RWPE2 (cell line): ENCODE results near the gene TP53TG5.
A peak's percentile ranks its signal among the peaks of the same experiment; 100 is the strongest.

Experiments
- ATAC-seq: fragments of 200-7000 bp; cut with Tn5 transposase; 3 replicates; pipeline ENCODE4 v1.9.1; 2021; ENCODE audit warnings: low read depth
- DNase-seq: peaks from one replicate; pipeline ENCODE4 v3.0.0-alpha.2; 2020; ENCODE audit warnings: low spot score
- H3K27ac ChIP-seq: fragments of 450-650 bp; 2 replicates; pipeline ENCODE4 v1.5.1; 2017; ENCODE audit warnings: mild to moderate bottlenecking; ENCODE audit not compliant: poor library complexity, severe bottlenecking
- H3K27me3 ChIP-seq: fragments of 250-450 bp; sonication (Bioruptor Pico); 2 replicates; pipeline ENCODE4 v1.5.1; 2021; ENCODE audit warnings: mild to moderate bottlenecking, moderate library complexity; ENCODE audit not compliant: insufficient read depth, poor library complexity, severe bottlenecking
- H3K36me3 ChIP-seq: fragments of 250-450 bp; sonication (Bioruptor Pico); 2 replicates; pipeline ENCODE4 v1.5.1; 2020; ENCODE audit warnings: low read depth, mild to moderate bottlenecking, moderate library complexity
- H3K4me1 ChIP-seq: fragments of 250-450 bp; sonication (Bioruptor Pico); 2 replicates; pipeline ENCODE4 v1.5.1; 2021; ENCODE audit warnings: mild to moderate bottlenecking, moderate library complexity; ENCODE audit not compliant: insufficient read depth, poor library complexity, severe bottlenecking
- H3K4me3 ChIP-seq: fragments of 250-450 bp; sonication (Bioruptor Pico); 2 replicates; pipeline ENCODE4 v1.5.1; 2021; ENCODE audit warnings: mild to moderate bottlenecking, moderate library complexity; ENCODE audit not compliant: severe bottlenecking
- H3K9me3 ChIP-seq: fragments of 250-450 bp; sonication (Bioruptor Pico); 2 replicates; pipeline ENCODE4 v1.5.1; 2021; ENCODE audit warnings: mild to moderate bottlenecking, moderate library complexity; ENCODE audit not compliant: severe bottlenecking
- CTCF ChIP-seq: fragments of 450-650 bp; IDR thresholded peaks from one replicate; pipeline ENCODE4 v1.5.1; 2017; ENCODE audit warnings: mild to moderate bottlenecking, moderate library complexity; ENCODE audit not compliant: poor library complexity, severe bottlenecking

Gene TP53TG5

GRCh38 chr20:45359406-45360148 lies 18.5 kb downstream of the TP53TG5 start:
- peak; percentile 53 for ATAC-seq
- Histone ChIP-seq H3K36me3 (no peaks in the 10 kb centered on the region), H3K4me3 (no peak overlapping the region), H3K27ac (peak overlapping the region; percentile 91), H3K9me3 (no peaks in the 10 kb centered on the region), H3K4me1 (peaks cover 72% of the 10 kb centered on the region), H3K27me3 (no peaks in the 10 kb centered on the region)
- no peak for TF ChIP-seq CTCF
- peak; percentile 98 for DNase-seq

GRCh38 chr20:45359069-45359405 lies 19.1 kb downstream of the TP53TG5 start:
- H3K27ac ChIP-seq, result peak overlapping the region; percentile 91
- no peaks in the 10 kb centered on the region for H3K36me3 ChIP-seq
- ATAC-seq (no peak), DNase-seq (no peak)
- H3K27me3 ChIP-seq, result no peaks in the 10 kb centered on the region
- H3K4me3 ChIP-seq, result no peak overlapping the region
- H3K9me3 ChIP-seq, result no peaks in the 10 kb centered on the region
- TF ChIP-seq CTCF, result no peak
- H3K4me1 ChIP-seq, result peaks cover 71% of the 10 kb centered on the region

DNA sequence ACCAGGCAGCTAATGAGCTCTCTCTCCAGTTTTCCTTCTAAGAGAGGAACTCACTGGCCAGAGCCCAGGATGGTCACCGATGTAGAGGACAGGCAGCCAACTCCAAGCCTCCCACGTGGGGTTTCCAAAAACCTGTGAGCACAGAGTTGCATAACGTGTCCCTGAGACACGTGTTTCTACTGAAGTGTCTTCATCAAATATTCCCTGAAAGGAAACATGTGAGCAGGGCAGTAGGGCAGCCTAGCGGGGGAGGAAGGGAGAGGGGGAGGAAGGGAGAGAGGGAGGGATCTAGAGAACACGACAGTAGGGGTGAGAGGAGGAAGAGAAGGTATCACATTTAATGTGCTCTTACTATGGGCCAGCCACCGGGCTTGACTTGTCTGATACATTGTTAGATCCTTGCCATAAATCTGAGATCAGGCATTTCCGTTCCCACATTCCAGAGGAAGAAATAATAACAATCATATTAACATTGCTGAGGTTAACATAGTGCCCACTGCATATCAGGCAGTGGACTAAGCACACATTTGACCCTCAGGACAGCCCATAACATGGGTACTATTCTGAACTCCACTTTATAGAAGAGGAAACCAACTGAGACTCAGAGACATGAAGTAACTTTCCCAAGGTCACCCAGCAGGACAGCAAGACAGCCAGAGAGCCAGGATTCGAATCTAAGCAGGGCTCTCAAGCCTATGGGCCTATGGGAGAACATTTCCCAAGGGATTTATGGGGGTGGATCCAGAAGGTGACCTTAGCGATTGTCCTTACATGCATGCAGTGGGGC lies 19.6 kb downstream of the TP53TG5 start:
- H3K4me1 ChIP-seq, result peaks cover 67% of the 10 kb centered on the region
- no peaks in the 10 kb centered on the region for H3K27me3 ChIP-seq
- peak overlapping the region; percentile 91 for H3K27ac ChIP-seq
- H3K9me3 ChIP-seq, result no peaks in the 10 kb centered on the region
- DNase-seq, result peak; percentile 80
- peak; percentile 1; the same call in 2 of the 3 replicates for ATAC-seq
- no peak for TF ChIP-seq CTCF
- H3K36me3 ChIP-seq, result no peaks in the 10 kb centered on the region
- no peak overlapping the region for H3K4me3 ChIP-seq

GRCh38 chr20:45355209-45356084 lies 22.7 kb downstream of the TP53TG5 start:
- ATAC-seq (peak; percentile 35), DNase-seq (no peak)
- Histone ChIP-seq H3K4me1 (peaks cover 58% of the 10 kb centered on the region), H3K9me3 (no peaks in the 10 kb centered on the region), H3K36me3 (no peaks in the 10 kb centered on the region), H3K4me3 (no peak overlapping the region), H3K27me3 (no peaks in the 10 kb centered on the region), H3K27ac (peak overlapping the region; percentile 91)
- TF ChIP-seq CTCF, result no peak
